K562 (cell line): ENCODE results near the gene MPIG6B. TPM values are rescaled to one million over a fixed set of nuclear protein-coding genes. Genes with fewer than 3 reads are reported as not detected.
A peak's percentile ranks its signal among the peaks of the same experiment; 100 is the strongest.

Source experiments
- ATAC-seq: fragments of 200-7000 bp; cut with Tn5 transposase; 3 replicates; pipeline ENCODE4 v1.9.1; 2020; ENCODE audit warnings: moderate library complexity
- BruUV-seq: library from RNA; stranded (reverse); fragments of 400-500 nt; replicated peaks from 2 replicates; lab custom pipeline; 2021; lab: Mats Ljungman, UMichigan
- CTCF ChIA-PET: fragments of 300-600 bp; formaldehyde crosslinking; extraction: SDS; loops from one replicate; lab custom pipeline; 2021; ENCODE audit warnings: low intra/inter-chr PET ratio; lab: Yijun Ruan, JAX
- POLR2A ChIA-PET: fragments of 300-600, 350-650 bp; sonication (Branson Sonifier 250); formaldehyde crosslinking; extraction: SDS; loops from one replicate; lab custom pipeline; 2021; ENCODE audit warnings: antibody characterized with exemption, inconsistent platforms; lab: Yijun Ruan, JAX
- DNase-seq, 4 experiments: peaks; one replicate each; pipeline versions ENCODE4 v3.0.0 to v3.0.0-alpha.2; 2011 to 2018; ENCODE audit warnings: low spot score in 3 of 4, mixed read lengths in 3 of 4; ENCODE audit errors: extremely low read depth in 1 of 4
- FAIRE-seq: peaks from 2 replicates; lab custom pipeline; 2011; peaks lifted over from hg19 to GRCh38; lab: Jason Lieb, UNC
- H2AFZ ChIP-seq: 2 replicates; pipeline ENCODE4 v1.6.0; 2011; ENCODE audit warnings: low read depth, low read length, control low read depth, inconsistent platforms
- H3K27ac ChIP-seq: fragments of 200-600 bp; 3 replicates; pipeline ENCODE4 v1.8.0; 2011; ENCODE audit warnings: low read depth, mild to moderate bottlenecking, control low read depth, inconsistent platforms, low read length, moderate library complexity, mixed read lengths; ENCODE audit errors: extremely low read depth
- H3K27me3 ChIP-seq, 2 experiments: fragments of 300-600 bp in 1 of 2; 2 replicates in 1 of 2; 3 replicates in 1 of 2; pipeline versions ENCODE4 v1.6.0 to v1.8.0; 2011; ENCODE audit warnings: inconsistent platforms in 2 of 2, low read length in 2 of 2, mild to moderate bottlenecking in 1 of 2, mixed read lengths in 1 of 2, moderate library complexity in 1 of 2; ENCODE audit not compliant: control insufficient read depth in 2 of 2, insufficient read depth in 2 of 2
- H3K36me3 ChIP-seq: fragments of 300-600 bp; 3 replicates; pipeline ENCODE4 v1.8.0; 2011; ENCODE audit warnings: mild to moderate bottlenecking, low read length, inconsistent platforms; ENCODE audit not compliant: control insufficient read depth, insufficient read depth
- H3K4me1 ChIP-seq, 2 experiments: fragments of 200-600 bp in 1 of 2; replicated peaks in 1 of 2; 2 replicates in 1 of 2; 3 replicates in 1 of 2; pipeline versions ENCODE4 v1.5.1 to v1.8.0; 2011; ENCODE audit warnings: inconsistent platforms in 2 of 2, low read length in 2 of 2, mild to moderate bottlenecking in 1 of 2, mixed read lengths in 1 of 2, moderate library complexity in 1 of 2; ENCODE audit not compliant: control insufficient read depth in 2 of 2, insufficient read depth in 2 of 2
- H3K4me2 ChIP-seq: 2 replicates; pipeline ENCODE4 v1.6.1; 2011; ENCODE audit warnings: low read length, control low read depth, inconsistent platforms, mixed read lengths; ENCODE audit not compliant: insufficient read depth
- H3K4me3 ChIP-seq: fragments of 200-600 bp; sonication (generic), shearing (Covaris generic); 2 replicates; pipeline ENCODE4 v1.5.1; 2016; ENCODE audit warnings: control low read depth, inconsistent platforms
- H3K79me2 ChIP-seq: fragments of 200-600 bp; 3 replicates; pipeline ENCODE4 v1.8.0; 2011; ENCODE audit warnings: low read length, inconsistent platforms; ENCODE audit not compliant: control insufficient read depth, insufficient read depth
- H3K9ac ChIP-seq, 2 experiments: 2 replicates each; pipeline versions ENCODE4 v1.6.0 to v1.6.1; 2011; ENCODE audit warnings: low read depth in 2 of 2, low read length in 2 of 2, control low read depth in 1 of 2, inconsistent platforms in 1 of 2, mild to moderate bottlenecking in 1 of 2, mixed read lengths in 1 of 2; ENCODE audit not compliant: insufficient read depth in 1 of 2
- H3K9me1 ChIP-seq: one replicate; pipeline ENCODE4 v1.6.0; 2011; ENCODE audit warnings: inconsistent platforms, mild to moderate bottlenecking, low read length, moderate library complexity; ENCODE audit not compliant: control insufficient read depth, insufficient read depth
- H3K9me3 ChIP-seq: replicated peaks from 2 replicates; pipeline ENCODE4 v1.5.1; 2011; ENCODE audit warnings: low read depth, low read length, inconsistent platforms; ENCODE audit not compliant: control insufficient read depth, insufficient read depth
- H4K20me1 ChIP-seq: replicated peaks from 2 replicates; pipeline ENCODE4 v1.6.1; 2011; ENCODE audit warnings: low read length, inconsistent platforms, mixed read lengths; ENCODE audit not compliant: control insufficient read depth, insufficient read depth
- CHD2 ChIP-seq: IDR thresholded peaks from 2 replicates; pipeline ENCODE4 v1.6.1; 2011; ENCODE audit warnings: low read depth, low read length
- CREBBP ChIP-seq: IDR thresholded peaks from one replicate; pipeline ENCODE4 v1.6.1; 2012; ENCODE audit warnings: low read depth, mild to moderate bottlenecking, control low read depth, inconsistent platforms, low read length
- FIP1L1 ChIP-seq: fragments of 200-400 bp; formaldehyde crosslinking; IDR thresholded peaks from 2 replicates; pipeline ENCODE4 v1.6.1; 2018; ENCODE audit warnings: mild to moderate bottlenecking, low read depth, low read length; ENCODE audit not compliant: poor library complexity, severe bottlenecking
- HEY1 ChIP-seq: fragments of 250-450 bp; sonication (Bioruptor Pico); IDR thresholded peaks from 2 replicates; pipeline ENCODE4 v1.5.0; 2020; ENCODE audit warnings: mild to moderate bottlenecking, moderate library complexity, borderline replicate concordance
- NR3C1 ChIP-seq: sonication (generic); formaldehyde crosslinking; IDR thresholded peaks from 2 replicates; pipeline ENCODE4 v1.8.1; 2022; ENCODE audit warnings: missing genetic modification reagents
- POLR2AphosphoS2 ChIP-seq: IDR thresholded peaks from 2 replicates; pipeline ENCODE4 v1.6.1; 2012; ENCODE audit warnings: low read length, improper control_type of control experiment
- POLR2AphosphoS5 ChIP-seq: IDR thresholded peaks from 2 replicates; pipeline ENCODE4 v1.6.1; 2011; ENCODE audit warnings: mild to moderate bottlenecking, low read depth, low read length, moderate library complexity; ENCODE audit not compliant: control insufficient read depth, insufficient read depth
- SMAD1 ChIP-seq: fragments of 150-350 bp; IDR thresholded peaks from 2 replicates; pipeline ENCODE4 v1.6.1; 2014; ENCODE audit warnings: low read length, low read depth; ENCODE audit not compliant: partially characterized antibody
- SMAD2 ChIP-seq: fragments of 150-350 bp; IDR thresholded peaks from 2 replicates; pipeline ENCODE4 v1.6.1; 2014; ENCODE audit warnings: low read depth, mild to moderate bottlenecking, low read length
- TEAD1 ChIP-seq, 2 experiments: fragments of 450-650 bp in 1 of 2; sonication (generic) in 1 of 2; formaldehyde crosslinking; IDR thresholded peaks; 2 replicates each; pipeline versions ENCODE4 v1.4.0 to v1.8.0; 2020 to 2022; ENCODE audit warnings: mild to moderate bottlenecking in 2 of 2, missing genetic modification reagents in 1 of 2
- TRIM28 ChIP-seq: fragments of 450-650 bp; IDR thresholded peaks from 2 replicates; pipeline ENCODE4 v1.6.1; 2017
- ZFP1 ChIP-seq: fragments of 450-650 bp; formaldehyde crosslinking; IDR thresholded peaks from 2 replicates; pipeline ENCODE4 v1.4.0; 2020; ENCODE audit warnings: mild to moderate bottlenecking, mixed read lengths
- ZNF695 ChIP-seq: fragments of 450-650 bp; formaldehyde crosslinking; IDR thresholded peaks from 2 replicates; pipeline ENCODE4 v1.4.0; 2020; ENCODE audit warnings: mild to moderate bottlenecking, moderate library complexity
- WGBS: fragments of 100-300 bp; shearing (Covaris generic); methylation state at CpG from one replicate; pipeline ENCODE4 v1.1.6; 2016; ENCODE audit warnings: low coverage, mixed read lengths; ENCODE audit not compliant: insufficient coverage; ENCODE audit errors: missing lambda C conversion rate; 5-methylcytosine and 5-hydroxymethylcytosine counted together
- in situ Hi-C: fragments of 300-500 bp; cut with MboI; formaldehyde crosslinking; loops from 4 replicates; pipeline ENCODE4 v1.15.0; 2018; ENCODE audit warnings: inconsistent platforms, mixed read lengths
- intact Hi-C: fragments of 100-400 bp; cut with micrococcal nuclease; formaldehyde crosslinking; loops from 2 replicates; pipeline ENCODE4 v1.14.2; 2022
- polyA plus RNA-seq, 8 experiments: library from polyadenylated mRNA; depleted of rRNA in 4 of 8; stranded (reverse) in 5 of 8; unstranded in 3 of 8; fragments of >200 nt; fragmentation: Nextera tagmentation in 2 of 8; fragmentation: Illumina TruSeq in 1 of 8; extraction: Ambion mirVana in 2 of 8; extraction: Trizol in 1 of 8; gene quantifications; 2 replicates each; pipeline versions ENCODE4 v1.2.1 to v1.2.3, GENCODE V29; 2011 to 2014; ENCODE audit warnings: inconsistent platforms in 1 of 8, missing spikeins in 1 of 8
- total RNA-seq, 7 experiments: library from RNA; depleted of rRNA in 6 of 7; stranded (reverse); fragments of >200 nt in 6 of 7; fragmentation: Illumina TruSeq in 2 of 7; extraction: Trizol in 2 of 7; gene quantifications; 2 replicates each; pipeline versions ENCODE4 v1.2.1 to v1.2.3, GENCODE V29; 2011 to 2021; ENCODE audit warnings: low replicate concordance in 1 of 7

The MPIG6B gene
- total and polyA plus RNA-seq, 9 of the 15 experiments (the other 6 are each of a cell fraction or from before 2014, with no cell fraction given): 0.11 to 1.2 (median 0.28) TPM; not detected in 1

DNA sequence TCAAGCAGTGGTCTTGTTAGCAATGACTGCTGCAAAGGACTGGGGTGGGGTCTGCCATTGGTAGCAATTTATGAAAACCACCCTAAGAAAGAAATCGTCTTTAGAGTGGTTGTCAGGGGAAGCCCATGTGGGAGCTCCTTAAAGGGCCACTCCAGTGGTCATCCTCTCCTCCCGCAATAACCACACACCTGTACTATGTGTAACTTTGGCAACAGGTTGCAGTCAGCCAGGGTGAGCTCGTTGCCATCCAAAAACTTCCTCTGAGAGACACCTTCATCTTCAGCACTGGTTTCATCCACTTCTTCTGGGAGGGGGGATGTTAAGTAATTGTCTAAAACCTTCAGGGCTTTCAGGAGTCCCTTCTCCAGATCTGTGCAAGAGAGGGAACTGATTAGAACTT, 8.9 kb downstream of the MPIG6B start:
- POLR2A ChIA-PET: interaction anchor here (0.6 to 15.0 kb wide), 10 partner anchors 3 to 607 kb away, joined by 3 to 236 read pairs (median 13); partner anchors contain the start of genes ABHD16A, C6orf47, CLIC1 and CSNK2B
- no peak for DNase-seq
- Histone ChIP-seq H3K36me3 (peaks cover 72% of the 10 kb centered on the region), H3K4me2 (no peak overlapping the region), H4K20me1 (peaks cover 24% of the 10 kb centered on the region), H3K9ac (no peak overlapping the region), H3K9me3 (no peaks in the 10 kb centered on the region), H3K27me3 (no peaks in the 10 kb centered on the region), H3K27ac (peak overlapping the region; percentile 19; the same call in 1 of the 3 replicates), H3K4me3 (no peak overlapping the region), H3K79me2 (peaks cover 65% of the 10 kb centered on the region), H3K4me1 (peaks cover 43 to 59% of the 10 kb centered on the region in 2 experiments), H2AFZ (no peak overlapping the region), H3K9me1 (peaks cover 5% of the 10 kb centered on the region)
- no TSS peak for BruUV-seq
- TF ChIP-seq SMAD1 (peak; percentile 14), TEAD1 (CRISPR knock-in tag; IDR thresholded peaks at IDR 0.05) (0 out of 4 replicates have a peak, but pooled peaks of 1 of the 2 experiments have one; percentile 22), CHD2 (no peak), POLR2AphosphoS5 (peak; percentile 32; the same call in 1 of the 2 replicates), CREBBP (no peak), ZFP1 (no peak), HEY1 (no peak), SMAD2 (no peak), TRIM28 (no peak), NR3C1 (CRISPR knock-in tag) (no peak), ZNF695 (CRISPR knock-in tag) (0 out of 2 replicates have a peak, but pooled peaks have one; percentile 52), FIP1L1 (no peak), POLR2AphosphoS2 (peak; percentile 66; the same call in 1 of the 2 replicates)
- intact Hi-C loops: loop anchor here (10.0 kb wide), 1 partner anchor 243 kb away; the partner anchor contains the start of gene DXO
- CTCF ChIA-PET: no interaction called here
- 69% methylated on average over 3 of the region's 3 CpGs for WGBS
- ATAC-seq: no peak
- no peak for FAIRE-seq
- in situ Hi-C loops: no loop called here
